GM12878 (cell line): ENCODE data around the gene MYOCD. TPM values are rescaled to one million over a fixed set of nuclear protein-coding genes. Genes with fewer than 3 reads are reported as not detected.

Source experiments
- polyA plus RNA-seq, 11 experiments: library from polyadenylated mRNA; depleted of rRNA in 4 of 11; unstranded in 6 of 11; stranded (reverse) in 5 of 11; fragments of >200 nt; fragmentation: Nextera tagmentation in 4 of 11; fragmentation: Illumina TruSeq in 1 of 11; extraction: Ambion mirVana in 4 of 11; extraction: Trizol in 1 of 11; gene quantifications; 1 replicate in 1 of 11; 2 replicates in 10 of 11; pipeline versions ENCODE4 v1.2.1 to v1.2.3, GENCODE V29; 2011 to 2016; ENCODE audit warnings: inconsistent platforms in 2 of 11, missing spikeins in 2 of 11, low read depth in 1 of 11
- total RNA-seq, 4 experiments: library from RNA; depleted of rRNA in 3 of 4; stranded (reverse); fragments of >200 nt in 3 of 4; fragmentation: Illumina TruSeq in 1 of 4; extraction: Trizol in 1 of 4; gene quantifications; 2 replicates each; pipeline versions ENCODE4 v1.2.1 to v1.2.3, GENCODE V29; 2013 to 2021

Gene MYOCD
- total and polyA plus RNA-seq, 10 of the 15 experiments (the other 5 are each of a cell fraction or from before 2014, with no cell fraction given) = not detected

Other genes starting within 250 kb of the MYOCD start
- gene ARHGAP44, start 123.6 kb downstream of the MYOCD start, total RNA-seq (2014; rRNA removed) = 0.11 and 0.40 TPM in 2 replicates
- gene ARHGAP44, start 123.6 kb downstream of the MYOCD start, total RNA-seq (2014; rRNA removed; fragmentation: Illumina TruSeq; extraction: Trizol) = 0.27 and 0.55 TPM in 2 replicates
- gene ARHGAP44, start 123.6 kb downstream of the MYOCD start, total RNA-seq (2021) = 0.61 and 1.1 TPM in 2 replicates
- gene ARHGAP44, start 123.6 kb downstream of the MYOCD start, polyA plus RNA-seq (2011; rRNA removed) = 0.33 and 0.57 TPM in 2 replicates
- 0.35 and 0.40 TPM in 2 replicates for gene ARHGAP44, start 123.6 kb downstream of the MYOCD start, polyA plus RNA-seq (2014; fragmentation: Illumina TruSeq; extraction: Trizol)
- under 1 TPM; 0.11 to 0.13 TPM for gene ARHGAP44, start 123.6 kb downstream of the MYOCD start, polyA plus RNA-seq (2014; fragmentation: Nextera tagmentation; extraction: Ambion mirVana)
- gene ARHGAP44, start 123.6 kb downstream of the MYOCD start, polyA plus RNA-seq (2014; rRNA removed) = 0.80 and 1.2 TPM in 2 replicates
- gene ARHGAP44, start 123.6 kb downstream of the MYOCD start, polyA plus RNA-seq (2016; fragmentation: Nextera tagmentation; extraction: Ambion mirVana) = 1 to 10 TPM; 1.1 to 1.2 TPM